ENCODE data around the gene TUBA3E.
"Not testable (repeated sequence)": the region's sequence is repeated elsewhere in the genome, so short reads cannot be mapped to it uniquely, and the experiment has no call there.

The TUBA3E gene

GRCh38 chr2:130143266-130144039 is 54.8 kb downstream of the TUBA3E start:
- DNase-seq (ENCODE audit: low read depth in 3 of 3) = not testable (repeated sequence)

GRCh38 chr2:130142396-130143265 is 55.6 kb downstream of the TUBA3E start:
- not testable (repeated sequence) for DNase-seq (ENCODE audit: low read depth in 3 of 3)
